HCT116 (cell line): ENCODE data around the gene EMILIN2. TPM values are rescaled to one million over a fixed set of nuclear protein-coding genes. Genes with fewer than 3 reads are reported as not detected.
"Not testable (repeated sequence)": the region's sequence is repeated elsewhere in the genome, so short reads cannot be mapped to it uniquely, and the experiment has no call there.

Experiments
- ATAC-seq: fragments of 200-7000 bp; cut with Tn5 transposase; 2 replicates; pipeline ENCODE4 v1.9.1; 2020; ENCODE audit warnings: mild to moderate bottlenecking, moderate library complexity
- BruUV-seq: library from RNA; stranded (reverse); fragments of 400-500 nt; replicated peaks from 2 replicates; lab custom pipeline; 2021; lab: Mats Ljungman, UMichigan
- CTCF ChIA-PET: fragments of 300-600 bp; sonication (Branson Sonifier 250); formaldehyde crosslinking; loops from one replicate; lab custom pipeline; 2021; ENCODE audit warnings: antibody characterized with exemption; lab: Charles Lee
- POLR2A ChIA-PET: fragments of 300-600, 350-600 bp; sonication (Branson Sonifier 250); formaldehyde crosslinking; loops from one replicate; lab custom pipeline; 2021; ENCODE audit warnings: antibody characterized with exemption; lab: Charles Lee
- RAD21 ChIA-PET, 2 experiments: fragments of 300-600 bp; sonication (Branson Sonifier 250); formaldehyde crosslinking; loops; one replicate each; lab custom pipeline; 2023; ENCODE audit warnings: low total read pairs in 2 of 2; ENCODE audit not compliant: uncharacterized antibody in 2 of 2, unreplicated experiment in 2 of 2, low non-redundant PET in 1 of 2; lab: Charles Lee
- DNase-seq: peaks from one replicate; pipeline ENCODE4 v3.0.0-alpha.2; 2010; ENCODE audit warnings: low read depth, low spot score
- H2AFZ ChIP-seq: fragments of 200-600 bp; shearing (Covaris generic), sonication (generic); 2 replicates; pipeline ENCODE4 v1.6.1; 2017; ENCODE audit warnings: low read depth, mixed run types, mixed read lengths, antibody characterized with exemption, low read length; ENCODE audit not compliant: poor library complexity, severe bottlenecking
- H3K27ac ChIP-seq: 2 replicates; pipeline ENCODE4 v1.5.1; 2012; ENCODE audit warnings: low read depth, low read length
- H3K27me3 ChIP-seq: fragments of 200-600 bp; sonication (generic); 2 replicates; pipeline ENCODE4 v1.6.1; 2016; ENCODE audit warnings: mixed run types, low read length, mixed read lengths; ENCODE audit not compliant: insufficient read depth
- H3K36me3 ChIP-seq, 2 experiments: fragments of 200-500 bp in 1 of 2; fragments of 200-600 bp in 1 of 2; sonication (Bioruptor generic) in 1 of 2; sonication (generic) in 1 of 2; 2 replicates each; pipeline versions ENCODE4 v1.5.1 to v1.6.1; 2014 to 2016; ENCODE audit warnings: low read length in 2 of 2, inconsistent platforms in 1 of 2, mixed read lengths in 1 of 2, mixed run types in 1 of 2; ENCODE audit not compliant: insufficient read depth in 2 of 2, control insufficient read depth in 1 of 2
- H3K4me1 ChIP-seq, 2 experiments: fragments of 200-600 bp in 1 of 2; sonication (generic) in 1 of 2; 2 replicates each; pipeline versions ENCODE4 v1.5.1 to v1.6.1; 2012 to 2017; ENCODE audit warnings: low read length in 2 of 2, inconsistent platforms in 1 of 2, mild to moderate bottlenecking in 1 of 2, mixed read lengths in 1 of 2, mixed run types in 1 of 2, moderate library complexity in 1 of 2; ENCODE audit not compliant: insufficient read depth in 2 of 2, control insufficient read depth in 1 of 2
- H3K4me2 ChIP-seq: fragments of 200-600 bp; sonication (generic); 2 replicates; pipeline ENCODE4 v1.6.1; 2017; ENCODE audit warnings: mixed run types, low read length, mixed read lengths
- H3K4me3 ChIP-seq, 2 experiments: fragments of 200-600 bp in 1 of 2; sonication (generic) in 1 of 2; replicated peaks in 1 of 2; 2 replicates each; pipeline ENCODE4 v1.5.1; 2011 to 2016; ENCODE audit warnings: low read length in 2 of 2, control low read depth in 1 of 2, low read depth in 1 of 2, mild to moderate bottlenecking in 1 of 2, mixed read lengths in 1 of 2, mixed run types in 1 of 2
- H3K79me2 ChIP-seq: fragments of 200-600 bp; sonication (generic); 2 replicates; pipeline ENCODE4 v1.6.1; 2017; ENCODE audit warnings: mild to moderate bottlenecking, mixed run types, low read length, moderate library complexity, mixed read lengths; ENCODE audit not compliant: insufficient read depth
- H3K9ac ChIP-seq: fragments of 200-600 bp; sonication (generic); 2 replicates; pipeline ENCODE4 v1.6.1; 2016; ENCODE audit warnings: low read length, mixed read lengths
- H3K9me2 ChIP-seq: fragments of 200-600 bp; sonication (generic), shearing (Covaris generic); 2 replicates; pipeline ENCODE4 v1.6.1; 2017; ENCODE audit warnings: mixed run types, mild to moderate bottlenecking, moderate library complexity; ENCODE audit not compliant: insufficient read depth
- H3K9me3 ChIP-seq, 2 experiments: fragments of 200-500 bp in 1 of 2; fragments of 200-600 bp in 1 of 2; sonication (Bioruptor generic) in 1 of 2; sonication (generic) in 1 of 2; 2 replicates each; pipeline ENCODE4 v1.6.1; 2014 to 2017; ENCODE audit warnings: low read length in 2 of 2, mixed read lengths in 2 of 2, inconsistent platforms in 1 of 2, low read depth in 1 of 2, mild to moderate bottlenecking in 1 of 2, mixed run types in 1 of 2, moderate library complexity in 1 of 2; ENCODE audit not compliant: control insufficient read depth in 1 of 2, insufficient read depth in 1 of 2
- H4K20me1 ChIP-seq: fragments of 200-600 bp; sonication (generic), shearing (Covaris generic); 2 replicates; pipeline ENCODE4 v1.6.1; 2017; ENCODE audit warnings: mixed run types, mild to moderate bottlenecking, moderate library complexity; ENCODE audit not compliant: insufficient read depth
- ATF3 ChIP-seq: IDR thresholded peaks from 2 replicates; pipeline ENCODE4 v1.6.1; 2012
- CBX3 ChIP-seq: IDR thresholded peaks from 2 replicates; pipeline ENCODE4 v1.6.1; 2012; ENCODE audit warnings: low read depth
- CEBPB ChIP-seq: IDR thresholded peaks from 2 replicates; pipeline ENCODE4 v1.6.1; 2012; ENCODE audit warnings: low read depth
- CTCF ChIP-seq, 3 experiments: fragments of 200-600 bp in 1 of 3; sonication (generic) in 1 of 3; IDR thresholded peaks in 2 of 3; conservative IDR thresholded peaks in 1 of 3; 2 replicates each; pipeline ENCODE4 v1.5.1; 2012 to 2017; ENCODE audit warnings: low read depth in 2 of 3, low read length in 2 of 3, antibody characterized with exemption in 1 of 3, borderline replicate concordance in 1 of 3, control low read depth in 1 of 3, mild to moderate bottlenecking in 1 of 3, mixed read lengths in 1 of 3, mixed run types in 1 of 3, moderate library complexity in 1 of 3; ENCODE audit not compliant: insufficient read depth in 1 of 3
- JUND ChIP-seq: IDR thresholded peaks from 2 replicates; pipeline ENCODE4 v1.6.1; 2012
- MAX ChIP-seq: IDR thresholded peaks from 2 replicates; pipeline ENCODE4 v1.6.1; 2012
- REST ChIP-seq: IDR thresholded peaks from 2 replicates; pipeline ENCODE4 v1.6.1; 2012; ENCODE audit warnings: low read depth
- ZNF274 ChIP-seq: fragments of 200-500 bp; sonication (Bioruptor generic); IDR thresholded peaks from 2 replicates; pipeline ENCODE4 v1.6.1; 2014; ENCODE audit warnings: mild to moderate bottlenecking, low read depth, low read length, inconsistent platforms
- intact Hi-C: fragments of 100-400 bp; cut with micrococcal nuclease; formaldehyde crosslinking; loops from 2 replicates; pipeline ENCODE4 v1.10.0; 2022
- total RNA-seq: library from RNA; stranded (reverse); gene quantifications from one replicate; pipeline ENCODE4 v1.2.1, GENCODE V29; 2021; ENCODE audit not compliant: unreplicated experiment

The EMILIN2 gene
- total RNA-seq, 1 experiment from 2014 or later: 23.4 TPM

- ATAC-seq (no peak), DNase-seq (no peak)
- H4K20me1 ChIP-seq: no peaks in the 10 kb centered on the region
- H3K4me3 ChIP-seq: no peak overlapping the region
- RAD21 ChIA-PET: no interaction called here
- no TSS peak for BruUV-seq
- H3K9me3 ChIP-seq: no peaks in the 10 kb centered on the region
- H3K27ac ChIP-seq: no peak overlapping the region
- TF ChIP-seq CBX3 (no peak), ZNF274 (no peak), JUND (no peak), CEBPB (no peak), ATF3 (no peak), CTCF (IDR thresholded peaks at IDR 0.05 in 2 of 3, conservative IDR thresholded peaks at IDR 0.05 in 1 of 3; ENCODE audit: borderline replicate concordance in 1 of 3, insufficient read depth in 1 of 3, low read depth in 2 of 3, low read length in 2 of 3) (no peak), MAX (no peak), REST (no peak)
- TF ChIP-seq, all 23 proteins: peak for 0
- no peak overlapping the region for H3K9ac ChIP-seq
- H3K27me3 ChIP-seq: no peaks in the 10 kb centered on the region; the same call in 1 of the 2 replicates
- H3K9me2 ChIP-seq: no peaks in the 10 kb centered on the region
- intact Hi-C loops: no loop called here
- no peaks in the 10 kb centered on the region for H3K4me1 ChIP-seq
- CTCF ChIA-PET: no interaction called here
- H3K36me3 ChIP-seq: no peaks in the 10 kb centered on the region
- POLR2A ChIA-PET: no interaction called here
- no peaks in the 10 kb centered on the region for H3K79me2 ChIP-seq
- H3K4me2 ChIP-seq: no peak overlapping the region
- H2AFZ ChIP-seq: no peak overlapping the region
Measured at GRCh38 chr18:2857491-2858131, 10.8 kb downstream of the EMILIN2 start.

GRCh38 chr18:2860397-2860796 is 13.6 kb downstream of the EMILIN2 start:
- H3K4me2 ChIP-seq, H3K9me3 ChIP-seq, POLR2A ChIA-PET, H3K9me2 ChIP-seq, CTCF ChIA-PET, H3K36me3 ChIP-seq, H3K27ac ChIP-seq, intact Hi-C loops, H3K79me2 ChIP-seq, BruUV-seq, H3K9ac ChIP-seq, ATAC-seq, H2AFZ ChIP-seq, RAD21 ChIA-PET, DNase-seq, H3K27me3 ChIP-seq, H4K20me1 ChIP-seq, H3K4me3 ChIP-seq, H3K4me1 ChIP-seq: not testable (repeated sequence)
